Measurements from ENCODE around the gene GAPDHS.

DNA sequence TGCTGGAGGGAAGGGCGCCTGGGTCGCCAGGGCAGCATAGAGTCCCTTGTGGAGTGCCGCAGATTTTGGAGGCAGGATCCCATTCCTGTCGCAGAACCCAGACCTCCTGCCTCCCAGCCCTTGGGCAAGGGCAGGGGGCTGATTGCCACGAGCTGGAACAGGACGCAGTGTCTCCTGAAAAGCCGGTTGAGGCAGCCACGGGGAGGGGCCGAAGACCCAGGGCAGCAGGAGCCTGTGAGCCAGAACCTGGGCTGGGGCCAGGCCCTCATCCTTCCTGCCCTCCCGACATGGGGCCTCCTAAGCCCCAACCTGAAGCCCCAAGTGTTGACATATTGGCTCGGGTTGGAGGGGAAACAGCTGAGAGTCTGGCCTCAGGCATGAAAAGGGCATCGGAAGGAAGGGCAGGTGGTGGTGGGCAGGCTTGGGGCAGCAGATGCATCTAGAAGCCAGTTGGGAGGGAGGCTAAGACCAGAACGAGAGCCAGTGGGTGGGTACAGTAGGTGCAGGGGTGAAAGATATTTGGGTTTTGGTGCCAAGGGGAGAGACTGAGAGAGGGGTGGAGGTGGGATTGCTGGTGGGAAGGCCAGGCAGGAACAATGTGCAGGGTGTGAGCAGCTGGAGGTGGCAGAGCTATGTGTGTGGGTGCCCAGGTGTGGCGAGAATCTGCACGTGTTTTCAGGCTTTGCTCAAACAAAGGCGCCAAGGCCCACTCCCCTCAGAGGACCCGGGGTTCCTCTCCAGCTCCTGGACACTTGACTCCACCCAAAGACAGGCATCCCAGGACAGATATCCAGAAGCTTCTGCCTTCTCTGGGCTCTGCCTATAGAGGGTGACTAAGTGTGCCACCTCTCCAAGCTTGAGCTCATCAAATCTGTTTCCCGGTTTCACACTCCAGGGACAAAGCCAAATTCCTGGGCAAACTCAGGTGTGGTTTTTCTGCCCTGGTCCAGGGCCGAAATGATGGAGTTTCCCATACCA lies 3.7 kb upstream of the GAPDHS start:
- no peak for TF ChIP-seq EZH2 (IDR thresholded peaks at IDR 0.05; ENCODE audit: borderline replicate concordance, insufficient read depth, low read depth, low read length, poor library complexity, severe bottlenecking)
- no peak for TF ChIP-seq CTCF (IDR thresholded peaks at IDR 0.05)

Measured in B cell (primary cell).